NCI-H345 treated with DMSO at 0.1 percent for 48 hours (cell line): Measurements from ENCODE around the gene CIDEB.

Source experiments
- DNase-seq: peaks from one replicate; lab custom pipeline; 2025; ENCODE audit not compliant: unreplicated experiment; lab: John Stamatoyannopoulos, UW

The CIDEB gene

DNA sequence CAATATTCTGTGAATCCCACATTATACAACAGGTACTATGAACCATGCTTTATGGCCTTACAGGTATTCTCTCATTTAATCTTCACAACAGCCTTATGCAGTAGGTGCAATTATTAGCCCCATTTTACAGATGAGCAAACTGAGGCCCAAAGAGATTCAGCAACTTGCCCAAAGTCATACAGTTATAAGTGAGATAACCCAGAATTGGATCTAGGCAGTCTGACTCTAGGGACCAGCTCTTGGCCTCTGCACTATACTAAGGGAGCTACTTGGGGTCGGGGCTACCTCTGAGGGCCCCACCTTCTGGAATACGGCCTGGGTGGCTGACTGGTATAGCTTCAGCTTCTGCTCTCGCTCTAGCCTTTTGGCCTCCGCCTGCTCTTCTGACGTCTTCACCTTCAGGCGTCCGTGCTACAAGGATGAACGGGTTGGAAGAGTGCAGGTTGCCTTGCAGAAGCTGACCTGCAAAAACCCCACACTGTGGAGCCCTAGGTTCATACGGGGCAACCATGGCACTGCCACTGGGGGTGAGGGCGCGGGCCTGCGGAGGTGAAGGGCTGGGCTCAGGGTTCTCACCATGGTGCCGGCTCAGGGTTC, 37.1 kb downstream of the CIDEB start:
- no peak for DNase-seq

DNA sequence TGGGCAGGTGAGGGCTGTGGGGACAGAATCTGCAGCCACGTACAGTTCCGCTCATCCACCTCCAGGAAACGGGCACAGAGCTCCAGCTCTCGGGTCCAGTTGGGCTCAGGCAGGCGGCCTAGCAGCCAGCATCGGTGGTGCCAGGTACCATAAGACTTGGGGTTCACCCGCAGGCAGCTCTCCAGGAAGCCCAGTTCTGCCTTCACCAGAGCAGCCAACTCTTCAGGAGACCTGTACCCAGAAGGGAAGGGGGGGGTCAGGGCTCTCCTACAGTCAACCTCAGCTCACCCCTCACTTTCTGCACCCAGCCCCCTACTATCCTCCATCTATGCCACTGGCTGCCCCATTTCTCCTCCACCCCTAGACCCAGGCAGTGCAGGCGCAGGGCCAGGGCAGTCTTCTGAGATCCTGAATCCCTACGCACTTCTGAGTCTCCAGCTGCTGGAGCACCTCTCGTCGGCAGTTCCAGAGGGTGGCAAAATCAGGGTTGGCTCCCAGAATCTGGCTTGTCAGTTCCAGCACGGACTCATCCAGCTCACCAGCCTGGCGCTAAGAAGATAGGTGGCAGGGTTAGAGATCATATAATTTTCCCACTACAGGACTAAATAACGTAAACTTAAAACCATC, 37.8 kb downstream of the CIDEB start:
- DNase-seq, result no peak

DNA sequence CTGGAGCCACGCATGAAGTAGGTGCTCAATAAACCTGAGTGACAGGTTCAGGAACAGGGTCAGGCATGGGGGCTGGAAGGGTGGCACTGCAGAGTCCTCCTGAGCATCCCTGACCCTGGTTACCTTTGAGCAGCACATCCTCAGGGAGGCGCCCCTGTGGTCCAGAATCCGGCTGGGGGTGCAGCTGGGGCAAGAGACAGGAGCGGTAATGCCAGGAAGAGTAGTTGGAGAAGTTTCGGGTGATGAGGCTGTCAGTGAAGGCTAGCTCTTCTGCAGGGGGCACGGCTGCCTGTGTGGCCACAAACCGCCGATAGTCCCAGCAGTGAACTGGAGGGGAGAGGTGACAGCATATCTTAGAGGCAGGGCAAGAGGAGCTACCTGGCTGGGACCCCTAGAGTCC, 38.4 kb downstream of the CIDEB start:
- DNase-seq, result no peak

DNA sequence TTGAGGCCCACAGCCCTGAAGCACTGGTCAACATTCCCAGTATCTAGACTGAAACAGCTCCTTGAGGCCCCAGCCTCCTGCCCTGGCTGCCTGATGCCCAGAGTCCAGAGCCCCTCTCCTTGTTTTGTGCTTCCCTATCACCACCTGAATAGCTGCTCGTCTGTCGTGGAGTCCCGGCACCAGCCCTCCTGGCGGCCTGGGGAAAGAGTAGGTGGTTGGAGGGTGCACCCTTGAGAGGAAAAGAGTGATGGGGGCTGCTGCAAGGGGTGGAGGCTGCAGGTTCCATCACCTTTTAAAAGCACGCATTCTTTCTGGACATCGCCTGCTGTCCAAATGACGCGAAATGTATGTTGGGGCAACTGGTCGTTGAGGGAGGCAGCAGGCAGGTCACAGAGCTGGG, 39.6 kb downstream of the CIDEB start:
- DNase-seq, result no peak

DNA sequence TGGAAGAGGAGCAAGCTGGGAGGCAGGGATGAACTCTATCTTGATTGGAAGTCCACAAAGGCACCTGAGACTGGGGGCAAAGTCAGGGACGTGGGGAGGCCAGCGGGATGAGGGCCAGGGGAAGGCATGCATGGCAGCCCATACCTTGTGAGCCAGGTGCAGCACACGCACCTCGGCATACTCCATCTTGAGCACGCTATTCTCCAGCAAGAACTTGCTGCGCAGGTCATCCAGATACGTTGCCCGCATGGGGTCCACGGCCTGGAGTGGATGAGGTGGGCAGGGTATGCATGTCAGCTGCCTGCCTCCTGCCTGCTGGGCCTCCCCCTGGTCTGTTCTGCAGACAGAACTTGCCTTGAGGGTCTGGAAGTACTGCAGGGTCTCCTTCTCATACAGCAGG, 40.3 kb downstream of the CIDEB start:
- no peak for DNase-seq

DNA sequence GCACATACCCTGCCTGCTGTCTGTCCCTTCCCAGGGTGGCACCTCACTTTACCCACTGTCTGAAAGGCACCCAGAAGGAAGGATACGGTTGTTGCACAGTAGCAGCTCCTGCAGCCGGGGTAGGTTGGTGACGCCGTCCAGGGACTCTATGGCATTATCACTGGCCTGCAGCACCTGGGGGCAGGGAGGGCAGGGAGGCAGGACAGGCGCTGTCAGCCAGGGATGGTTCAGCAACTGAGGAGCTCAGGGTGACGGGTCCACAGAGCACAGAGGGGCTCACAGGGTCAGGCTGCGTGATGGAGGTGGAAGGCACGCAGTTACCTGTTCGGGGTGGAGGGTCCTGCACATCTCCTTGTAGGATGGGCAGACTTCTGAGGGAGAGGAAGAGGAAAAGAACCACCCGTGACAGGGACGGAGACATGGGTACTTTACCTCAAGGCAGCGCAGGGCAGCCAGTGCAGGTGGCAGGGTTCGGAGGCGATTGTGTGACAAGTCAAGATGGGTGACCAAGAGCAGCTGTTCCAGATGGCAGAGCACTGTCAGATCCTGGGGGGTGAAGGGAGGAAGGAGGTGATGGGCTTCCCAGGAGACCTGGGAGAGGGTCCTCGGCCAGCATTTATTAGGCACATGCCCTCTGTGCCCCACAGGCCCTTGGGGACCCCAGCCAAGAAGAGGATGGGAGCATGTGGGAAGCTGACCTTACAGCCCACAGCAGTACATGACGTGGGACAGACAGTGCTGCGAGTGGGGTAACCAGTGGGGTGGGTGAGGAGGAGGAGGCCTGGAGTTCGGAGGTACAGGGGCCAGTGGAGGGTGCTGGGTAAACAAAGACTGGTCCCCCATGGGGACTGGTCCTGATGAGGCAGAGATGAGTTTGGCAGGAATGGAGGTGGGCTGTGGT, 41.2 kb downstream of the CIDEB start:
- DNase-seq, result no peak

DNA sequence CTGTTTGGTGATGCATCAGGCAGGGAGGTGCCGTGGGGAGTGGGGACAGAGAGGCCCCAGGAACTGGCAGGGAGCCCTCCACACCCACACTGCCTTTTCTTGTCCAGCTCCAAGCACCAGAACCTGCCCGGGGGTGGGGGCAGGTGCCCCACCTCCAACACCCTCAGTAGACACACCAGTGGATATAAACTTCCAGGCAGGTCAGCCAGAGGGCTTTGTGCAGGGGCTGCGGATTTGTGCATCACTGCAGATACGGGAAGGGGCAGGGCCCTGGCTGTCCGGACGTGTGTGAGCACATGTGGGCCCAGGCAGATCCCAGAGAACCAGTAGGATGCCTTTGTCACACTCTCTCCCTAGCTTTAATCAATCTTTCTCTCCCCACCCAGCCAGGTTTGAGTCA, 43.5 kb downstream of the CIDEB start:
- no peak for DNase-seq

DNA sequence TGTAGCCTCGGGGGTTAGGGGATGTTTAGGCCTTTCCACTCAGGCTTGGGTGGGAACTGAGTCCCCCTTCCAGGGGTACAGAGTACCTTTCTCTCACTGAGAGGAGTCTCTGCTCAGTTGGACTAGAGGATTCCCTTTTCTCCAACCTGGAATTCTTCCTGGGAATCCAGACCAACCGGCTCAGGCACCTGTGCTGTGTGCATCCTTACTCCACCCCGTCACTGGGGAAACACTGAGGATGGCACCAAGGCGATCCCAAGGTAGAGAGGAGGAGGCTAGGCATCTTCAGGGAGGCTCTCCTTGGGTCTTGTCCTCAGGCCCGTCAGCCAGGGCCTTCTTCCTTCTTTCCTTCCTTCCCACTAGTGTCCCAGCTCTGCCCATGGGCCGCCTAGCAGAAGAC, 43.9 kb downstream of the CIDEB start:
- no peak for DNase-seq

DNA sequence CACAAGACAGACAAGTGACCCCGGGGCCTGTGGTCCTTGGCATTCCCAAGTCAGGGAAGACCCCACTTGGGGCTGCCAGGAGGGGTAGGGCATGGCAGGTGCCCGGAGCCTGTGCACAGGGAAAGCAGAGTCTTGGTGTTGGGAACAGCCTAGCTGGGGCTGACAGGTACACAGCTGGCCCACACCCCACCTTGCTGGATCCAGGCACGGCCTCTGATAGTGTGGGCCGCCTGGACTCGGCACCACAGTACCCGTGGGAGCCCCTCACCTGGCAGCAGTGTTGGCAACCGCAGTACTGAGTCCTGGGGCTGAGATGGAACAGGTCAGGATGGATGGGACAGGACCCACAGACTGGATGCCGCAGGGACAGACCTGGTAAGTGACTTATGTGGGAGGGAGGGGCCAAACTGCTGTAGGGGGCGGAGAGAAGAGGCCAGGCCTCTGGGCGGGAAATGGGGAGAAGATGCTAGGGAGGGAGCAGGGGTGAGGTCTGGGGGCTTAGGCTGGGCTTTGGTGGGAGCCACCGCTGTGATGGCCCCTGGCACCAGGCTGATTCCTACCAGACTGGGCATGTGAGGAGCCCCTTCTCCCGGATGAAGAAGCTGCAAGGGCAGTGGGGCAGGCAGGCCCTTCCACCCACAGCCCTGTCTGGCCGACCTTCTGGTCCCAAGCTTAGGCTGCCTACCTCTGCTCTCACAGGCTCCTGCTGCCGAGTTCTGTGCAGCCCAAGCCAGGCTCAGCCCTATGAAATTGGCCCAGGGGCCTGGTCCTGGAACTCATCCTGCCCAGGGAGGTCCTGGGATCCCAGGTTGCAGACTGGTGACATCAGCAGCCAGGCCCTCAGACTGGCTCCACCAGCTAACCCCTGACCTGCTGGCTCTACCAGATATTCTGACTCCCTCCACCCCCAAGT, 44.7 kb downstream of the CIDEB start, which contains the start of gene TGM1:
TSS of gene TGM1 (minus strand) at position 357 of the 913 bp plus-strand sequence. CDS start 825 bp downstream, outside the sequence.
- DNase-seq, result no peak

DNA sequence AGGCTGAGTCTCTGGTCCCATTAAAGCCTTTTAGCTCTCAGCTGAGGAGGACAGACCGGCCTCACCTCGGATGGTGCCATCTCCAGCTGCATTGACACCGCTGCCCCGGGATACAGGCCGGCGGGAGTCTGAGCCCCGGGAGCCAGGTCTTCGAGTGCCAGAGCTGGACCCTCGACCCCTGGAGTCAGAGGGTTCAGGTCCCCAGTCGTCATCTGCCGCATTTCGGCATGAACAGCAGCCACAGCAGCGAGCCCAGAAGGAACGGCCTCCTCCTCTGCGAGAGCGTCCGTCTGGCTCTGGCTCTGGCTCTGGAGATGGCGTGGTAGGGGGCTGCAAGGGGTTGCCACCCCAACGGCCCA, 45.8 kb downstream of the CIDEB start:
- DNase-seq, result no peak

DNA sequence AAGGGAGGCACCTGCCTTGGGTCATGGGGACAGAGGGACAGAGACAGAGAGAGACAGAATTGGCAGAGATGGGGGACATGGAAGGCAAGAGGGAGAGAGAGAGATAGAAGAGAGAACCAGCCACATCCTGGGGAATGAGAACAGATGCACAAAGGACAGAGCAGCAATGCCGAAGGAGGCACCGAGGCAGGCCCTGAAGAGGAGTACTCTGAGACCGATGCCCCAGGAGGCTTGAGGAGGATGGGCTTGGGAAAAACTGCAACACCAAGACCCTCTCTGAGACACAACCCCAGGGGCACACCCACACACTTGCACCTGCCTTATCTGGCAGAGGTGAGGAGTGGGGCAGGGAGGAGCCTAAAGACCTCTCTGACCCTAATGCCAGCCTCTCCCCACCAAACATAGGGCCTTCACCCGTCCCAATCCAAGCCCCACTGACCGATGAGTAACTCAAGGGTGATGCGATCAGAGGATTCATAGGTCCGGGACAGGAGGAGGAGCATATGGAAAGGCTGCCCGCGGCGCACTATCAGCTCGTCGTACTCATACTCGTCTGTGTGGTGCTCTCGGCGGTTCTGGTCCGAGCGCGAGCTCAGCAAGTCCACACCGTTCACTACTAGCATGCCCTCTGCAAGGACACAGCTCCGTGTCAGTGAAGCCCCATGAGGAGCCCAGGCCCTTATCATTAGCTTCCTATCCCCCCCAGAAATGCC, 46.4 kb downstream of the CIDEB start:
- no peak for DNase-seq

DNA sequence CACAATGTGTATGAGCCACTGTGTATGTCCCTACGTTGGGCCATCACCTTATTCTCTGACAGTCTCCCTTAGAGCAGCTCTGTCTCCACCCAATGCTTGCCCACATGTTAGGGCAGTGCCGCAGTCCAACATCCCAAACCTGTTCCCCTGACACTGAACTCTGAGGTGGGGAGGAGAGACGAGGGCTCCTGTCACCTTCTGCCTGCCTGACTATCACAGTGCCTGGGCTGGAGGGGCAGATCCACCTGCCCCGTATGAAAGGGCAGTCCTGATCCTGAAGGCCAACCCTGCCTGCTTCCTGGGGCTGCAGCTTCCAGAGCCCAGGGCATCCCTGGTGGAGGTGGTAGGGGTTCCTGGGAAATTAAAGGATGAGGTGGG, 47.0 kb downstream of the CIDEB start:
- DNase-seq, result no peak

DNA sequence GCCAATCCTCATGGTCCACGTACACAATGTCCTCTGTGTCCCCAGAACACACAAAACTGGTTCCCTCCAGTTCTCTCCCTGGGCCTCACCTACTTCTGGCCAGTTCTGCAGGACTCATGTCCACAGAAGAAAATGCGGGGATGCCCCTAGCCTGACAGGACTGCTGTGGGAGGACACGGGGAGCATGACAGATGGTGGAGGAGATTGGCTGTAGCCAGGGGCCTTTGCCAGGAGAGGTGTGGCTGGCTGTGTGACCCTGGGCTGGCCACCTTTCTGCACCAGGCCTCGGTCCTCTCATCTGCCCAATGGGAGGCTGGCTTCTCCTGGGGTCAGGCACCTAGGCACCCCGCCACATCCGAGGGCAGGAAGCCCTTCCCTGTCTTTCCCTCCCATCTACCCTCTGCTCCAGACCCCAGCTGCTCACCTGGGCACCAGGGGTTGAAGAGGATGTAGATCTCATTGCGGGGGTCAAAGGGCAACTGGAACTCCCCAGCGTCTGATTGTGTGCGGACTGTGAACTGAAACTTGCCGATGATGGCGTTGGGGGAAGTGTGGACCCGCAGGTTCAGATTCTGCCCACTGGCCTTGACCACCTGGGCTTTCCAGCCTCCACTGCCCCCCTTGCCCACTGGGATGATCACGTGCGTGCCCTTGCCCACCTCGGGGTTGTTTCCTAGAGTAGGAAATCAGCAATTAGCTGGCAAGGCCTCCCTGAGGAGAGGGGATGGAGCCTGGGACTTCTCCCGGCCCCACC, 47.6 kb downstream of the CIDEB start:
- DNase-seq, result no peak

DNA sequence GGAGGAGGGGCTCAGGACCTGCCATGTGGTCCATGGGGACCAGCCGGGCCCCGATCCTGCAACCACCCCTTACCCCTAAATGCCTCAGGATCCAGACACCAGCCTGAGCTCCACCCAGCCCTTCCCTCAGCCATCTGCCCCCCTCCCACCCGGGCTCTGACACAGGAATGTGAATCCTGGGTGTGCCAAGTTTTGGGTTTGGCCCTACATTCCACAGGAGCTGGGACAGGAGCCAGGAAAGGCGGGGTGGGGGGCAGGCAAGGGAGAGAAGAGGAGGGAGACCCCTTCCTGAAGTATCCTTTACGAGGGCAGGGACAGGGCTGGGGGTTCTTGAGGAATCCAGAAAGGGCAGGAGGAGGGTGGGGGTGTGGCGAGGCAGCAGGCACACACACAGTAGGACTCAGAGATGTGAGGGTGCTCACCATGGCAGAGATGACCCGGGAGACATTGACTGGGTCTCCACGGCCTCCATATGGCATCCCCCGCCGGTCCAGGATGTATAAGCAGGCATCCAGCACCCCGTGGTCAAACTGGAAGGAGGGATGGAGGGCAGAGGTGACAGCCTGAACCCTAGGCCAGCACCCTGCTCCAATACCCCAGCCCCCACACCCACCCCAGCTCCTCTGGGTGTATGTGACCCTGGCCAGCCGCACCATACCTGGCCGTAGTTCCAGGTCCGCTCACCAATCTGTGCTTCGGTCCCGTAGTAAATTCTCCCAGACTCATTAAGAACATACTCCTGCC, 48.3 kb downstream of the CIDEB start:
- no peak for DNase-seq

DNA sequence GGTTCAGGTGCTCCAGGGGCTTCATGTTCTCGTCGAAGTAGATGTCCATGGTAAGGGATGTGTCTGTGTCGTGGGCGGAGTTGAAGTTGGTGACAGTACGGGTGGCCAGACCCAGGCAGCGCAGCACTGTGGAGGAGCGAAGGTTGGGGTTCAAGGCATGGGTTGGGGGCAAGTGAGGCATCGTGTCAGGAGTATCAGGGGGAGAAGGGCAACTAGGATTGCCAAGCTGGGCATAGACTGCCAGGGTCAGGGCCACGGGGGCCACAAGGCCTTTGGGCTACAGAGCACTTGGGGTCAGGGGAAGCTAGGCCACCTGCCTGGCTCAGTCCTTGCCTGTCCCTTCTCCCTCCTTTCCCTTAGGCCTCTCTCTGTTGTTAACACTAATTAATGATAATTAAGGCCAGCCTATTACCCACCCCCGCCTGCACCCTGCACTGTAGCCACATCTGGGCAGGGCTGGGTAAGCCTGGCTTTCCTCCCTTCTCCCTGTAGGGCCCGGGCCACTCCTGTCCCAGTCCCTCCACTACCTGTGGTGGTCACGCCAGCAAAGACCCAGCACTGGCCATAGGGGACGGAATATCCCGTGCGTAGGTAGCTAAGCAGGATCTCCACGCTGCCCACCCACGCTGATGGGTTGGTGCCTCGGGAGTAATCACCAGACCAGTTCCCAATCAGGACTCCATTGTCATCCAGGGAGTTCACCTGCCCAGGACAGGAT, 49.1 kb downstream of the CIDEB start:
- no peak for DNase-seq

DNA sequence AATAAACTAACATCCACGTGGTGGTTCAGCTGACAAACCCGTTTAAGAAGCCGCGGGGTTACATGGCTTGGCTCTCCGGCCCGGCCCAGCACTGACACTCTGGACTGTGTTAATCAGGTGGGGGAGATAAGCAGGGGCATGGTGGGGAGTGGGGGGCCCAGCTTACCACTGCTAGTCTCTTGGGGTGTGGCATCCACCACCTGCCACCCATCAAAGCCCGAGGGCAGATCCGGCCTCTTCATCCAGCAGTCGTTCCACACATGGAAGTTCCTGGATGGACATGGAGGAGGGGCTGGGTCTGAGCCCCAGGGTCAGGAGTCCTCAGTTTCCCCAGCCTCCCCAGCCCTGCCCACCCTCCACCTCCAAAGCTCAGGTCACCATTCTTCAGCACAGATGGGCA, 49.7 kb downstream of the CIDEB start:
- DNase-seq, result no peak

DNA sequence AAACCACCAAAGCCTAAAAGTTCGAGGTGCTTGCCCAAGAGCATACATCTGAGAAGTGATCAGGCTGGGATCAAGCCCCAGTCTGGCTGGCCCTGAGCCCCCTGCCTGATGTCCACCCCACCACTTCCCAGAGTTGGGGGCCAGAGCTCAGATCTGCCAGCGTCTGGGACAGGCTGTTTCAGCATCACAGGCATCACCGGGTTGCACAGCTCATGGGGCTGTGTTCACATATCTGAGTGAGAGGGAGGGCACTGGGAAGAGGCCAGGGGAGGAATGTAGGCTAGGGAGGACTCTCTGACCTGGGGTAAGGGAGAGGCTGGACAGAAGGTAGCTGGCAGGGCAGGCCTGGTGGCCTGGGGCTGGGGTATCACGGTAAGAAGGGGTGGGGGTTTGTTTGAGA, 50.8 kb downstream of the CIDEB start:
- DNase-seq, result no peak

DNA sequence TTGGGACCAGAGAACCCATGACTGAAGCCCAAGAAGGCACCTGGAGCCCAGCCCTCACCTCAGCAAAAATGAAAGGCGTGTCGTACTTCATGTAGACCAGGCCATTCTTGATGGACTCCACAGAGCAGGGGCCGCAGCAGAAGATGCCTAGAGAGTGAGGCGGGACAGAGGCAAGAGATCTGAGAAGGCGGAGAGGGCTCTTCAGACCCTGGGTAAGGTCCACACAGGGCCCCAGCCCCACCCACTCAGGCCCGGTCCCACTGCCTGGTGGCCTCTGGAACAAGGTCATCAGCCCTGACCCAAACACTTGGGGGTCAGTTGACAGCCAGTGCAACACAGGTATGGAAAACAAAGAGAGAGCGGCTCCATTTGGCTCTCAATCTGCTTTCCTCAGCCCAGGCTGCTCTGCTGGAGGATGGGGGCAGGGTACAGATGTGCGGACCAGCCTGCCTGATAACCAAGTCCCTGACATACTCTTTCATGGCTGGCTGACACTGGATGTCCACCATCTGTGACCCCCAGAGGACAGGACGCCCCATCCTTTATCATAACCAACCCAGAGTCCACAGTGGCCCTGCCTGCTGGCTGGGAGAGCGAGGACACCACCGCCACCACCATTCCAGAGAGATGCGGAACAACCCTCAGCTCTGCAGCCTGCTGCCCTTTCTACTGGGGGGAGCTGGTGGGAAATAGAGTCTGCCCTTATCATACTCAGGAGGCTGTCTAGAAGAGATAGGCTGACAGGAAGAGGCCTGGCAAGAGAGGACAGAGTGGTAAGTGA, 51.7 kb downstream of the CIDEB start:
- no peak for DNase-seq
